K562 (cell line): ENCODE results near the gene REXO2. TPM values are rescaled to one million over a fixed set of nuclear protein-coding genes. Genes with fewer than 3 reads are reported as not detected.

Source experiments
- ARID1B ChIP-seq: fragments of 450-650 bp; IDR thresholded peaks from 2 replicates; pipeline ENCODE4 v1.6.1; 2016; ENCODE audit warnings: antibody characterized with exemption, mild to moderate bottlenecking, inconsistent platforms
- CBX1 ChIP-seq: sonication (generic); IDR thresholded peaks from 2 replicates; pipeline ENCODE4 v1.6.1; 2016; ENCODE audit warnings: antibody characterized with exemption, low read depth, mild to moderate bottlenecking
- CBX3 ChIP-seq, 2 experiments: IDR thresholded peaks; 1 replicate in 1 of 2; 2 replicates in 1 of 2; pipeline ENCODE4 v1.6.1; 2012; ENCODE audit warnings: inconsistent platforms in 2 of 2, low read length in 2 of 2, borderline replicate concordance in 1 of 2, control low read depth in 1 of 2
- CCNT2 ChIP-seq: IDR thresholded peaks from 2 replicates; pipeline ENCODE4 v1.6.1; 2011; ENCODE audit warnings: borderline replicate concordance, low read depth, mild to moderate bottlenecking, moderate library complexity, mixed read lengths, low read length; ENCODE audit not compliant: insufficient read length; ENCODE audit errors: extremely low read depth
- DDX20 ChIP-seq: fragments of 450-650 bp; IDR thresholded peaks from 2 replicates; pipeline ENCODE4 v1.6.1; 2016; ENCODE audit warnings: missing genetic modification characterization, low read depth, mild to moderate bottlenecking, missing compliant biosample characterization, moderate library complexity
- ETS1 ChIP-seq: conservative IDR thresholded peaks from 2 replicates; pipeline ENCODE4 v1.6.1; 2011; ENCODE audit warnings: low read depth, mild to moderate bottlenecking, low read length; ENCODE audit not compliant: control insufficient read depth
- ETV6 ChIP-seq, 3 experiments: fragments of 150-350 bp in 1 of 3; sonication (generic) in 1 of 3; formaldehyde crosslinking in 1 of 3; IDR thresholded peaks; 2 replicates each; pipeline versions ENCODE4 v1.6.1 to v1.8.0; 2014 to 2022; ENCODE audit warnings: borderline replicate concordance in 2 of 3, low read depth in 2 of 3, antibody characterized with exemption in 1 of 3, low read length in 1 of 3, mild to moderate bottlenecking in 1 of 3, missing genetic modification reagents in 1 of 3
- FIP1L1 ChIP-seq: fragments of 200-400 bp; formaldehyde crosslinking; IDR thresholded peaks from 2 replicates; pipeline ENCODE4 v1.6.1; 2018; ENCODE audit warnings: mild to moderate bottlenecking, low read depth, low read length; ENCODE audit not compliant: poor library complexity, severe bottlenecking
- HDAC6 ChIP-seq: IDR thresholded peaks from 2 replicates; pipeline ENCODE4 v1.6.1; 2012; ENCODE audit warnings: low read depth, mild to moderate bottlenecking, control low read depth, inconsistent platforms, low read length, moderate library complexity
- HMGN3 ChIP-seq: IDR thresholded peaks from 2 replicates; pipeline ENCODE4 v1.6.1; 2011; ENCODE audit warnings: borderline replicate concordance, low read depth, mild to moderate bottlenecking, mixed read lengths, low read length; ENCODE audit not compliant: insufficient read length; ENCODE audit errors: extremely low read depth
- MTA3 ChIP-seq: fragments of 450-650 bp; formaldehyde crosslinking; IDR thresholded peaks from 2 replicates; pipeline ENCODE4 v1.6.1; 2017; ENCODE audit warnings: mild to moderate bottlenecking, borderline replicate concordance
- PCBP2 ChIP-seq: fragments of 200-400 bp; formaldehyde crosslinking; IDR thresholded peaks from 2 replicates; pipeline ENCODE4 v1.6.1; 2018; ENCODE audit warnings: low read length, low read depth, mild to moderate bottlenecking, moderate library complexity; ENCODE audit not compliant: poor library complexity, severe bottlenecking
- PTBP1 ChIP-seq: fragments of 200-400 bp; formaldehyde crosslinking; IDR thresholded peaks from 2 replicates; pipeline ENCODE4 v1.6.1; 2017; ENCODE audit warnings: low read depth, low read length
- RBFOX2 ChIP-seq: fragments of 200-400 bp; formaldehyde crosslinking; IDR thresholded peaks from 2 replicates; pipeline ENCODE4 v1.6.1; 2017; ENCODE audit warnings: low read depth, mild to moderate bottlenecking, low read length, moderate library complexity
- RFX5 ChIP-seq: IDR thresholded peaks from 2 replicates; pipeline ENCODE4 v1.6.1; 2011; ENCODE audit warnings: low read depth, mild to moderate bottlenecking, improper control_type of control experiment, low read length
- TAL1 ChIP-seq: fragments of 450-650 bp; IDR thresholded peaks from 2 replicates; pipeline ENCODE4 v1.6.1; 2016; ENCODE audit warnings: mild to moderate bottlenecking
- TBL1XR1 ChIP-seq, 2 experiments: IDR thresholded peaks; 2 replicates each; pipeline ENCODE4 v1.6.1; 2012; ENCODE audit warnings: improper control_type of control experiment in 2 of 2, low read length in 2 of 2, mild to moderate bottlenecking in 1 of 2
- TOE1 ChIP-seq, 2 experiments: fragments of 450-650 bp in 1 of 2; sonication (generic) in 1 of 2; formaldehyde crosslinking in 1 of 2; IDR thresholded peaks; 2 replicates each; pipeline versions ENCODE4 v1.7.1 to v1.8.0; 2016 to 2022; ENCODE audit warnings: borderline replicate concordance in 2 of 2, mild to moderate bottlenecking in 2 of 2, antibody characterized with exemption in 1 of 2, inconsistent platforms in 1 of 2, low read depth in 1 of 2, missing genetic modification reagents in 1 of 2, moderate library complexity in 1 of 2
- XRCC3 ChIP-seq: fragments of 450-650 bp; IDR thresholded peaks from 2 replicates; pipeline ENCODE4 v1.6.1; 2017; ENCODE audit warnings: mild to moderate bottlenecking, moderate library complexity
- ZMIZ1 ChIP-seq, 2 experiments: fragments of 150-350 bp in 1 of 2; IDR thresholded peaks; 2 replicates each; pipeline ENCODE4 v1.6.1; 2012 to 2016; ENCODE audit warnings: low read depth in 2 of 2, low read length in 2 of 2, mild to moderate bottlenecking in 1 of 2, moderate library complexity in 1 of 2
- ZNF384 ChIP-seq: IDR thresholded peaks from 2 replicates; pipeline ENCODE4 v1.6.1; 2012; ENCODE audit warnings: low read depth, low read length, improper control_type of control experiment
- polyA plus RNA-seq, 8 experiments: library from polyadenylated mRNA; depleted of rRNA in 4 of 8; stranded (reverse) in 5 of 8; unstranded in 3 of 8; fragments of >200 nt; fragmentation: Nextera tagmentation in 2 of 8; fragmentation: Illumina TruSeq in 1 of 8; extraction: Ambion mirVana in 2 of 8; extraction: Trizol in 1 of 8; gene quantifications; 2 replicates each; pipeline versions ENCODE4 v1.2.1 to v1.2.3, GENCODE V29; 2011 to 2014; ENCODE audit warnings: inconsistent platforms in 1 of 8, missing spikeins in 1 of 8
- total RNA-seq, 7 experiments: library from RNA; depleted of rRNA in 6 of 7; stranded (reverse); fragments of >200 nt in 6 of 7; fragmentation: Illumina TruSeq in 2 of 7; extraction: Trizol in 2 of 7; gene quantifications; 2 replicates each; pipeline versions ENCODE4 v1.2.1 to v1.2.3, GENCODE V29; 2011 to 2021; ENCODE audit warnings: low replicate concordance in 1 of 7

The REXO2 gene
- total and polyA plus RNA-seq, 9 of the 15 experiments (the other 6 are each of a cell fraction or from before 2014, with no cell fraction given), result 143 to 370 (median 193) TPM

- TF ChIP-seq TOE1 (IDR thresholded peaks at IDR 0.05; ENCODE audit: borderline replicate concordance) (no peak), TOE1 (CRISPR knock-in tag; IDR thresholded peaks at IDR 0.05; ENCODE audit: borderline replicate concordance, low read depth) (peak; percentile 53; the same call in 1 of the 2 replicates), ZNF384 (no peak), CBX1 (no peak; the same call in 1 of the 2 replicates), PCBP2 (no peak), TAL1 (no peak), PTBP1 (no peak), ARID1B (no peak; the same call in 1 of the 2 replicates), HDAC6 (no peak), DDX20 (tag) (no peak), XRCC3 (no peak), ETV6 (IDR thresholded peaks at IDR 0.05; ENCODE audit: borderline replicate concordance in 1 of 2, low read depth in 2 of 2, low read length in 1 of 2) (no peak), ETV6 (CRISPR knock-in tag; IDR thresholded peaks at IDR 0.05; ENCODE audit: borderline replicate concordance) (no peak), RBFOX2 (peak; percentile 92), FIP1L1 (peak; percentile 59), HMGN3 (peak; percentile 67), ZMIZ1 (IDR thresholded peaks at IDR 0.05; ENCODE audit: low read depth in 2 of 2, low read length in 2 of 2) (no peak), MTA3 (peak; percentile 32; the same call in 1 of the 2 replicates), ETS1 (peak; percentile 96), RFX5 (no peak), TBL1XR1 (IDR thresholded peaks at IDR 0.05; ENCODE audit: low read length in 2 of 2) (no peak), CBX3 (IDR thresholded peaks at IDR 0.05; ENCODE audit: borderline replicate concordance in 1 of 2, low read length in 2 of 2) (peak in 1 of 2 experiments; percentile 75; a peak in 1 of 3 replicates), CCNT2 (peak; percentile 75)
These were observed at the start of gene REXO2 (continued) for GRCh38 chr11:114439229-114440120.
